ENCODE results near the gene TMEM132E. TPM values are rescaled to one million over a fixed set of nuclear protein-coding genes. Genes with fewer than 3 reads are reported as not detected.

Gene TMEM132E
- polyA plus RNA-seq, 6 donors from 2014 or later = 0.05 TPM; not detected in 5

GRCh38 chr17:34672176-34672785 lies 92.9 kb downstream of the TMEM132E start:
- no peak for DNase-seq
- ATAC-seq (ENCODE audit: low read depth in 2 of 2) = no peak

GRCh38 chr17:34673516-34673915 lies 94.1 kb downstream of the TMEM132E start:
- ATAC-seq (ENCODE audit: low read depth in 2 of 2) (no peak), DNase-seq (no peak)
- Mint-ChIP-seq H3K27ac (no peak overlapping the region), H3K4me1 (no peaks in the 10 kb centered on the region), H3K4me3 (peak overlapping the region in 1 of 8 donors; percentile 31), H3K27me3 (peaks cover 16 to 52% (median 29%) of the 10 kb centered on the region in 3 donors), H3K36me3 (no peaks in the 10 kb centered on the region), H3K9me3 (peaks cover 0 to 2% (median 0%) of the 10 kb centered on the region in 7 donors)

More at GRCh38 chr17:34672176-34672785, 92.9 kb downstream of the TMEM132E start:
- no peak overlapping the region for H3K27ac Mint-ChIP-seq
- peaks cover 0 to 2% (median 0%) of the 10 kb centered on the region in 7 donors for H3K9me3 Mint-ChIP-seq
- H3K4me3 Mint-ChIP-seq = no peak overlapping the region
- peaks cover 10 to 46% (median 23%) of the 10 kb centered on the region in 3 donors for H3K27me3 Mint-ChIP-seq
- no peaks in the 10 kb centered on the region for H3K36me3 Mint-ChIP-seq
- H3K4me1 Mint-ChIP-seq = no peaks in the 10 kb centered on the region

- Mint-ChIP-seq H3K4me1 (no peaks in the 10 kb centered on the region), H3K27me3 (peaks cover 19 to 56% (median 32%) of the 10 kb centered on the region in 3 donors), H3K36me3 (no peaks in the 10 kb centered on the region), H3K4me3 (no peak overlapping the region), H3K27ac (no peak overlapping the region), H3K9me3 (peaks cover 0 to 5% (median 0%) of the 10 kb centered on the region in 7 donors)
- DNase-seq (no peak), ATAC-seq (ENCODE audit: low read depth in 2 of 2) (no peak)
Measured at GRCh38 chr17:34673995-34674890, 94.9 kb downstream of the TMEM132E start.

- peaks cover 0 to 5% (median under 1%) of the 10 kb centered on the region in 7 donors for H3K9me3 Mint-ChIP-seq
- DNase-seq = no peak
- no peaks in the 10 kb centered on the region for H3K36me3 Mint-ChIP-seq
- peaks cover 14 to 49% (median 31%) of the 10 kb centered on the region in 3 donors for H3K27me3 Mint-ChIP-seq
- no peaks in the 10 kb centered on the region for H3K4me1 Mint-ChIP-seq
- H3K4me3 Mint-ChIP-seq = no peak overlapping the region
- H3K27ac Mint-ChIP-seq = no peak overlapping the region
- no peak for ATAC-seq (ENCODE audit: low read depth in 2 of 2)
Measured at GRCh38 chr17:34675143-34675542, 95.8 kb downstream of the TMEM132E start.

GRCh38 chr17:34675605-34676004 lies 96.2 kb downstream of the TMEM132E start:
- Mint-ChIP-seq H3K36me3 (no peaks in the 10 kb centered on the region), H3K27ac (no peak overlapping the region), H3K4me3 (no peak overlapping the region), H3K4me1 (no peaks in the 10 kb centered on the region), H3K9me3 (peaks cover 0 to 5% (median 1%) of the 10 kb centered on the region in 7 donors), H3K27me3 (peaks cover 15 to 49% (median 34%) of the 10 kb centered on the region in 3 donors)
- no peak for DNase-seq
- no peak for ATAC-seq (ENCODE audit: low read depth in 2 of 2)

GRCh38 chr17:34680151-34680550 lies 100.8 kb downstream of the TMEM132E start:
- Mint-ChIP-seq H3K27ac (no peak overlapping the region), H3K27me3 (peaks cover 32 to 40% (median 34%) of the 10 kb centered on the region in 3 donors), H3K4me3 (no peak overlapping the region), H3K4me1 (no peaks in the 10 kb centered on the region), H3K36me3 (no peaks in the 10 kb centered on the region), H3K9me3 (peaks cover 2 to 11% (median 5%) of the 10 kb centered on the region in 7 donors)
- ATAC-seq (ENCODE audit: low read depth in 2 of 2) (no peak), DNase-seq (no peak)

- peaks cover 2 to 17% (median 5%) of the 10 kb centered on the region in 7 donors for H3K9me3 Mint-ChIP-seq
- no peaks in the 10 kb centered on the region for H3K4me1 Mint-ChIP-seq
- peak overlapping the region in 1 of 8 donors; percentile 21 for H3K4me3 Mint-ChIP-seq
- peaks cover 23 to 47% (median 42%) of the 10 kb centered on the region in 3 donors for H3K27me3 Mint-ChIP-seq
- H3K36me3 Mint-ChIP-seq = peaks cover 0 to 9% of the 10 kb centered on the region in 2 donors
- DNase-seq (no peak), ATAC-seq (ENCODE audit: low read depth in 2 of 2) (no peak)
- no peak overlapping the region for H3K27ac Mint-ChIP-seq
Measured at GRCh38 chr17:34682305-34682704, 102.9 kb downstream of the TMEM132E start.

GRCh38 chr17:34683390-34683789 lies 104.0 kb downstream of the TMEM132E start:
- DNase-seq (no peak), ATAC-seq (ENCODE audit: low read depth in 2 of 2) (no peak)
- Mint-ChIP-seq H3K36me3 (peaks cover 4 to 19% of the 10 kb centered on the region in 2 donors), H3K9me3 (peaks cover 7 to 24% (median 14%) of the 10 kb centered on the region in 7 donors), H3K27ac (no peak overlapping the region), H3K4me3 (no peak overlapping the region), H3K27me3 (peaks cover 28 to 53% (median 47%) of the 10 kb centered on the region in 3 donors), H3K4me1 (no peaks in the 10 kb centered on the region)

Other genes with a start within 250 kb of the TMEM132E start
- not detected for gene CCL13, start 223.1 kb upstream of the TMEM132E start, polyA plus RNA-seq (ENCODE audit: low read depth in 6 of 6)
- not detected for gene CCL1, start 216.3 kb upstream of the TMEM132E start, polyA plus RNA-seq (ENCODE audit: low read depth in 6 of 6)